HK-2 (cell line): ENCODE data around the gene NHSL2.
"Not testable (repeated sequence)": the region's sequence is repeated elsewhere in the genome, so short reads cannot be mapped to it uniquely, and the experiment has no call there.

ENCODE experiments used
- DNase-seq: peaks from one replicate; pipeline ENCODE4 v3.0.0-alpha.2; 2018; ENCODE audit not compliant: unreplicated experiment

Gene NHSL2

GRCh38 chrX:72041871-72042851 lies 131.5 kb downstream of the NHSL2 start:
- no peak for DNase-seq

GRCh38 chrX:72042852-72043248 lies 132.2 kb downstream of the NHSL2 start:
- no peak for DNase-seq

- no peak for DNase-seq
These were observed 133.0 kb downstream of the NHSL2 start for GRCh38 chrX:72043636-72044035.

- no peak for DNase-seq
These were observed 134.5 kb downstream of the NHSL2 start for GRCh38 chrX:72045141-72045540.

DNA sequence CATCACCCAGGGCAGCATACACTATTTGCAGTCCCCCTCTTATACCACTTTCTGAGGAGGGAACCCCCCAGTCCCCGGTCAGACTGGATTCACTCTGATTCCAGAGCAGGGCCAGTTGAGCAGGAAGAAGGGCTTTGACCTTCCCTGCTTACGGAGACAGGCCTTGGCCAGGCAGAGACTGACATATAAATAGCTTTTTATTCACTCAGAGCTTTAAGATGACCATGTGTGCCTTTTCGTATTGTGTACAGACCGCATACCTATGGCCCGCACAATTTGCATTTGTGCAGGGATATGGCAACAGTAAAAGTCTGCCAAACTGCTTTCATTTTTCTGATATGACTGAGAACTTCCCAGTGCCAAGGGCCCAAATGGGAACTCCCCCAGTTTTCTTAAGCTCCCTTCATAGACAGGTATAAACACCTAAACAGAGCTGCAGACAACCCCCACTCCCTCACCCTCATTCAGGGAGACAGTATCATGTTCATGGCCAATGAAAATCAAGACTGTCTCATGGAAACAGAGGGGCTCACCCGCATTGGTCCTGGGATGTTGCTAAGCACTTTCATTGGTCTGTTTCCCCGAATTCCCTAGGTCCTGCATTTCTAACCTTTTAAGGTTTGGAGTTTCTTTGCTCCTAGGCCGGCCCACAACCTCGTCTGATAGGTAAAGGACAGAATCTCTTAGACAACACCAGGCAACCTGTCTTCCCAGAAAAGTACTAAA lies 135.1 kb downstream of the NHSL2 start:
- no peak for DNase-seq

GRCh38 chrX:72046447-72046846 lies 135.8 kb downstream of the NHSL2 start:
- DNase-seq: no peak

- no peak for DNase-seq
These were observed 138.1 kb downstream of the NHSL2 start for GRCh38 chrX:72048510-72049455.

DNA sequence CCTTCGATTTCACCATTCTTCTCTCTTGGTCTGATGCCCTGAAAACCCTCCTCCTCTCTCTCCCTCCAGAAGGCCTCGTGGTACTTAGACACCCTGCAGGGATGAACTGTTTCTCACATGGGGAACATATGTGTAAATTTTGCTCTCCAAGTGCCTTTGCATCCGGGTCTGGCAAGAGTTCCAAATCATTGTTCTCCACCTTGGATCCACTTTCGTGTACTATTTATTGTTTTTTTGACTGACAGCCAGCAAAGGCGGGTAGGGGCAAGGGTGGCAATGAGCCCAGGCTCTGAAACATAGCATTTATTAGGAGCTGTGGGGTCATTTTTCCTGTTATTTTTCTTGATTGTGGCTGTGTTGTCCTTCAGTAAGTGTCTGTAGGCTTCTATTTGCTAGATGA lies 139.4 kb downstream of the NHSL2 start:
- no peak for DNase-seq

DNA sequence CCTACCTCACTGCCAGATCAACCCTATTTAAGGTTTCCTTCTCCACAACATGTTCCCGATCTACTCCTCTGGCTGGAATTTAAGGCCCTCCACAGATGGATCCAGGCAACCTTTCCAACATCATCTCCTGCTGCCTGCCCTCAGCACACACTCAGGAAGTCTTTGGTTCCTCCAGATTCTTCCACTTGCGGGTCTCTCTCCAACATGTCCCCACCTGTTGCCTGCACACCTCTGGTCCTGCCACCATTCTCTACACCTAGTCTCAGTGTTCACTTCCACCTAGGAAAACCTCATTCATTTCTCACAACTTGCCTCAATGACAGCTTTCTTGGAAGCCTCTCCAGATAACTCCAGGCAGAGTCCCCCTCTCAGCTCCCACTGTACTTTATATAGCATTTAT lies 140.9 kb downstream of the NHSL2 start:
- DNase-seq: no peak

- DNase-seq: no peak
These were observed 141.9 kb downstream of the NHSL2 start for GRCh38 chrX:72052415-72053090.

GRCh38 chrX:72053508-72053907 lies 142.9 kb downstream of the NHSL2 start:
- no peak for DNase-seq

DNA sequence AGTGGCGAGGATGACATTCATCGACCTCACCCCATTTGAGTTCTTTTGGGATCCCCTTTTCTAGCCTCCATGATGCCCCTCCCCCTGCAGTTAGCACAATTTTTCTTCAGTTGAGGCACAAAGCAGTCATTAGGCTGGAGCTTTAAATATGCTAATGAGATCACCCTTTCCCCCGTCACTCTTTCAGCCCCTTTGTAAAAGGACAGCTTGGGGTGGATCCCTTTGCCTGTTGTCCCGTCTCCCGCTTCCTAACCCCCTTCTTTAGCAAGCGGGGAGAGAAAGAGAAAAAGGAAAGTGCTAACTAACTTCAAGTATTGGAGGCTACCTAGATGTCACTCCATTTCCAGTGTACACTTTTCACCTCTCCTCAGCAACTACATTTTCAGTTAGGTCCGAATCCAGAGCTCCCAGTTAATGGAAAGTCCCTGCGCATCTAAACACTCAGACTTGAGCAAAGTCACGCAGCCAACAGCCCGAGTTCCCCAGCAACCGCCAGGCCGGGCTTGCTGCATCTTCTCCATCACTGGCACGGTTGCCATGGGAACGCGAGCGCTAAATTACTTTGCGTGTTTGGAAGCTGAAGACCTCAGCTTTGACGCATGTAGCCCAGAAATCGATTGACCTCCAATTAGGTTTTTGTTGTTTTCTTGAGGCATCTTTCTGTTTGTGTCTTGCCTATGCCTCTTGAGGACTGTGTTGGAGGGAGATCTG lies 144.3 kb downstream of the NHSL2 start:
- DNase-seq: no peak

- DNase-seq: no peak
These were observed 146.7 kb downstream of the NHSL2 start for GRCh38 chrX:72057331-72057730.

DNA sequence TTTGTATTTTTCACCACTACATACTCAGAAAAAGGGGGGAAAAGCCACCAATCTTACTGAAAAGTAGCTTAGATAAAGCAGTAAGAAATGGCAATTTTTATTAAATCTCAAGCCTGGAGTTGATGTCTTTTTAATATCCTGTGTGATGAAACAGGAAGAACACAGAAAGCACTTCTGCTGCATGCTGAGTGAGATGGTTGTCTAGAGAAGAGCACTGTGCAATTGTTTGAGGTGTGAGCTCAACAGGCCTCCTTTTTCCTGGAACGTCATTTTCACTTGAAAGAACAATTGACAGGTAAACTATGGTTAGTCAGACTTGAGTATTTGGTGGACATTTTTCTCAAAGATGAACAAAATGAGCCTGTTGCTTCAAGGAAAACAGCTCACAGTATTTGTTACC lies 147.2 kb downstream of the NHSL2 start:
- no peak for DNase-seq

DNA sequence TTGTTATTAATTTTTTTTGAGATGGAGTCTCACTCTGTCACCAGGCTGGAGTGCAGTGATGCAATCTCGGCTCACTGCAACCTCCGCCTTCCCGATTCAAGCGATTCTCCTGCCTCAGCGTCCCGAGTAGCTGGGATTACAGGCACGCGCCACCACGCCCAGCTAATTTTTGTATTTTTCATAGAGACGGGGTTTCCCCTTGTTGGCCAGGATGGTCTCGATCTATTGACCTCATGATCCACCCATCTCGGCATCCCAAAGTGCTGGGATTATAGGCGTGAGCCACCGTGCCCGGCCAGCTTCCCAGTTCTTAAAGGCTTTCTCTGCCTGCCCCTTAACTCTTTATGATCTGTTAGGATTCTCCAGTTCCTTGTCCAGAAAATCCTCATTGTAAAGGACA lies 147.7 kb downstream of the NHSL2 start:
- not testable (repeated sequence) for DNase-seq

DNA sequence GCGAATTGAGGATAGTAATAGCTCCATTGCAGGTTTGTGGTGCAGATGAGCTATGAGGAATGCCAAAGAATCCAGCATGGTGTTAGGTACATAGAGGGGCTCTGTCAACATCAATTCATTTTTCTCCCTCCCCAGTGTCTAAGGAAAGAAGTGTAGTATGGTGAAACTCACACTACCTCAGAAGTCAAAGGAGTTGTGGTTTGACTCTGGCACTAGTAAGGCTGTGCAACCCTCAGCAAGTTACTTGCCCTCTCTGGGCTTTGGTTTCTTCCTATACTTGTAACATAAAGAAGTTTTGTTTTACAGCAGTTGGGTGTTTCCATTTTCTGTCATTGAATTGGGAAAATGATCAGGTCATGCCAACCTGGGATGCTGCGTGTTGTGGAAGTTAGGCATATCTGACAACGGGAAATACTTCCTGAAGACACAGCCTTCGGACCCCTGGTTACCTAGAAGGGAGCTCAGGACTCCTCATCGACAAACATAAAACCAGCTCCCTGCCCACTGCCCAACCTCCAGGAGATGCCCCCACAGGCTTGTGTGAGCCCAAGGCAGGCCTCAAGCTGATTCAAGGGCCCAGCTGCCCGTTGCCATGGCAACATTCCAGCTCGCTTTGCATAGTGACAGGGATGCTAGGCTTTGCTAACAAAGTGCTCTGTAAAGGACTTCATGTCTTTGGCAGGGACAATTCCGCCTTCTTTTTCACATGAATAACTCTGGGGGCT lies 149.7 kb downstream of the NHSL2 start:
- DNase-seq: no peak

DNA sequence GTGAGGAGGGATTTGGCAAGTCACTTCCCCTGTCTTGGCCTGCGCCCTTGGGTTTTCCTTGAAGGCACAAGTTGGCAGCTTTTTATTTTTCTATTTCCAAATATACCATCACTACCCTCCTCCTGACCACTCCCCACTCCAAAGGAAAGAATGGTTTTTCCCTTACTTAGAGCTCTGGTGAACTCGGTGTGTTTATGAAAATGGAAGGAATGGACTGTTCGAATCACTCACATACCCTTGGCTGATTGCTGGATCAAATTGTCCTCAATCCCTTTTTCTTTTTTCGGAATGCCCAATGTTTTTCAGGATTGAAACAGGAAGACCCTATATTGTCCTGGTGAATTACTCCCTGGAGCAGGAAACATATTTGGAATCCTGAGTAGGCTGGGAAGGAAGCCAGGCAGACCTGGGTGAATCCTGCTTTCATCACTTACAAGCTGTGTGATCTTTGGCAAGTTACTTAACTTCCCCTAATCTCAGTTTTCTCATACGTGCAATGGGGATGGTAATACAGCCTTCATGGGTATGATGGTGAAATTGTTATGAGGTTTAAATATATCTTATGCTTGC lies 150.4 kb downstream of the NHSL2 start:
- no peak for DNase-seq

DNA sequence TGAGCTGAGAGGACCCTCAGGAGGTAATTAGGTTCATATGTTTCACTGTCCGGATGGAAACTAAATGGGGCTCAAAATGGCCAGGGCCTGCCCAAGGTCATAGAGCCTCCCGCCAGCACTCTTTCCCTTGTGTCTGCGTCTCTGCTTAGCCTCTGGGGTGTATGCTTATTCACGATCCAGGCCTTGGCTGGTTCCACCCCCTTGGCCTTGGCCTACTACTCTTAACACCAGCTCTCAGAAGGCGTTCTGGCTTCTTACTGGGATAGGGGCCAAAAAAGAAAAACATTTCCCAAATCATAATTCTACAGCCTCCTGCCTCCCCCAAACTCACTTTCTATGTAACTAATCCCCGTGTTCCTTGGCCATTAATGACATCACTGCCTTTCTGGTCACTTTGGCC lies 152.3 kb downstream of the NHSL2 start:
- no peak for DNase-seq

GRCh38 chrX:72069350-72070160 lies 158.9 kb downstream of the NHSL2 start:
- DNase-seq: no peak
